ENCODE measurements around the gene DNAAF9. TPM values are rescaled to one million over a fixed set of nuclear protein-coding genes. Genes with fewer than 3 reads are reported as not detected.

Gene DNAAF9
- total RNA-seq, 2 donors from 2014 or later = 10.9 to 24.8 TPM

DNA sequence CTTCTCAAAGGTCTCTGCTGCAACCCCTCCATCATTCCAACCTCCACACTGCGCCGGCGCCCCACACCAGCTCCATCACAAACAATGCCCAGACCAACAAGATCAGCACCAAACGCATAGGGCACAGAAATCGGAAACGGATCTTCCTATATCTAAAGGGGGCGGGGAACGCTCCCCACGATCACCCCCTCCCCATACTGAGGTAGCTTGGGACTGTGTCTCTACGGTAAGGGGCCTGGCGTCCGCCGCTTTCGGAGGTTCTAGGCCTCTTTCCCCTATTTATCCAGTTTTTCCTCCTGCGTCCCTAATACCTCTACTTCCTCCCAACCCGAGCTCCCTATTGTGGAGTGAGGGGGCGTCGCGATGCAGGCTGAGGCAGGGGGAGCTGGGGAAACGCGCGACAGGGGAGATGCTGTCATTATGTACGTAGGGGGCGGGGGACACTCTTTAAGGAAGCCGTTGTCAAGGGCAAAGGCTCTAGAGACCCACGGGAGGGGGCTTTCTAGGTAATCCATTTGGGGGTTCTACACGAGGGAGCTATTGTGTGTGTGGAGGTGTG is 909 bp downstream of the DNAAF9 start:
- Histone ChIP-seq H3K27ac (peak overlapping the region; percentile 88 to 94), H3K36me3 (no peaks in the 10 kb centered on the region), H3K9me3 (no peaks in the 10 kb centered on the region), H3K4me1 (replicated peaks) (no peaks in the 10 kb centered on the region), H3K27me3 (replicated peaks; ENCODE audit: insufficient read depth) (no peaks in the 10 kb centered on the region), H3K4me3 (peak overlapping the region; percentile 83 to 85)
- 2% methylated on average over 27 of the region's 27 CpGs for WGBS
- intact Hi-C loops (cut with DNase I) = loop anchor here (5.0 kb wide), 1 partner anchor 66 kb away; the partner anchor contains the start of gene ATRN
- peak; percentile 14 for DNase-seq (ENCODE audit: low spot score)
- TF ChIP-seq, protein P1, sequence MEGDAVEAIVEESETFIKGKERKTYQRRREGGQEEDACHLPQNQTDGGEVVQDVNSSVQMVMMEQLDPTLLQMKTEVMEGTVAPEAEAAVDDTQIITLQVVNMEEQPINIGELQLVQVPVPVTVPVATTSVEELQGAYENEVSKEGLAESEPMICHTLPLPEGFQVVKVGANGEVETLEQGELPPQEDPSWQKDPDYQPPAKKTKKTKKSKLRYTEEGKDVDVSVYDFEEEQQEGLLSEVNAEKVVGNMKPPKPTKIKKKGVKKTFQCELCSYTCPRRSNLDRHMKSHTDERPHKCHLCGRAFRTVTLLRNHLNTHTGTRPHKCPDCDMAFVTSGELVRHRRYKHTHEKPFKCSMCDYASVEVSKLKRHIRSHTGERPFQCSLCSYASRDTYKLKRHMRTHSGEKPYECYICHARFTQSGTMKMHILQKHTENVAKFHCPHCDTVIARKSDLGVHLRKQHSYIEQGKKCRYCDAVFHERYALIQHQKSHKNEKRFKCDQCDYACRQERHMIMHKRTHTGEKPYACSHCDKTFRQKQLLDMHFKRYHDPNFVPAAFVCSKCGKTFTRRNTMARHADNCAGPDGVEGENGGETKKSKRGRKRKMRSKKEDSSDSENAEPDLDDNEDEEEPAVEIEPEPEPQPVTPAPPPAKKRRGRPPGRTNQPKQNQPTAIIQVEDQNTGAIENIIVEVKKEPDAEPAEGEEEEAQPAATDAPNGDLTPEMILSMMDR (IDR thresholded peaks at IDR 0.05) = no peak

DNA sequence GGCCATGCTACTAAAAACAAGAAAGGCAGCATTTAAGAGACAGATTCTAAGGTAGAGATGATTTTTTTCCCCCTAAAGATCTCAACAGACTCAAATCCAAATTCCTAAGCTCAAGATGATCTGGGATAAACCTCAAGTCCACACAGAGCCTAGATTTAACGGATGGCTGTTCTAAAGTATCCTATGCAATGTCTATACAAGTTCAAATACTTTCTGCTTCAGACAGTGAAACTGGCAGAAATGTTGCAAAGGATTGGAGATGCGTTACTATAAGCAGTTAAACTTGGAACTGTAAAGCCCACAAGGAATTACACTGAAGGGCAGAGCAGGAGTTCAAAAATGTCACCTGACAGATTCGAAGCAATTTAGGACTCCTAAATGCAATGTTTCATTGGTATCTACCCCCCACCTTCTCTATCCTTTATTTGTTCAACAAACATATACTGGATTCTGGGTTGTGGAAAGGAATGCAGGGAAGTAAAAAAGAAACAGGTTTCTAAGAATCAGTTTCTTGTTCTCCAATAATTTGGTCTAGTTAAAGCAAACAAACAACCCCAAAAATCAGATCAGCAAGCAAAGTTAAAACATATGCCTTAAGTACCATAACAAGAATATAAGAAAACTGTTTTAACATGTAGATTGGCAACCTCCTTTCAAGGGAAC is 1.6 kb downstream of the DNAAF9 start:
- WGBS = 17% methylated on average over 3 of the region's 3 CpGs
- Histone ChIP-seq H3K9me3 (no peaks in the 10 kb centered on the region), H3K27ac (peak overlapping the region; percentile 46 to 94), H3K4me3 (peak overlapping the region; percentile 83 to 85), H3K4me1 (replicated peaks) (peaks cover under 1% of the 10 kb centered on the region), H3K27me3 (replicated peaks; ENCODE audit: insufficient read depth) (no peaks in the 10 kb centered on the region), H3K36me3 (no peaks in the 10 kb centered on the region)
- no peak for TF ChIP-seq POLR2AphosphoS5 (IDR thresholded peaks at IDR 0.05)
- no peak for TF ChIP-seq POLR2A (IDR thresholded peaks at IDR 0.05)
- TF ChIP-seq, protein P1 (IDR thresholded peaks at IDR 0.05) = no peak
- DNase-seq (ENCODE audit: low spot score) = no peak
- intact Hi-C loops (cut with DNase I) = loop anchor here (5.0 kb wide), 1 partner anchor 66 kb away; the partner anchor contains the start of gene ATRN

DNA sequence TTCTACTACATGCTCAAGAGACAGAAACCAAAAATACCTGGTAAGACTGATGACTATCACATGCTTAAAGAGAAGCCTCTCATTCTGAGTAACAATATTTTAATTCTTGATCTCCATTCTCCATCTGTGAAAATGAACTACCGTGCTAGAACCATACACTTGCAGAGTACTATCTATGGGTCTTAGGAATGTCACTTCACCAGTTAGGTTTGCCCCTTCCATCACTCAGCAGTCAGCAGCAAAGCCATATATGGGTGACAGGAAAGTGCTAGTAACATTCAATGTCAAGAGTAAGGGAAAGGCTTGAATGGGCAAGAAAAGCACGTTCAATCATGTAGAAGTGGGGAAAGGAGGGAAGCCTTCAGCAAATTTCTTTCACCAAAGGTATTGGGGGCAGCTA is 2.3 kb downstream of the DNAAF9 start:
- Histone ChIP-seq H3K27me3 (replicated peaks; ENCODE audit: insufficient read depth) (no peaks in the 10 kb centered on the region), H3K36me3 (no peaks in the 10 kb centered on the region), H3K9me3 (no peaks in the 10 kb centered on the region), H3K4me1 (replicated peaks) (peaks cover 3% of the 10 kb centered on the region), H3K4me3 (no peak overlapping the region), H3K27ac (no peak overlapping the region)
- intact Hi-C loops (cut with DNase I) = loop anchor here (5.0 kb wide), 1 partner anchor 67 kb away; the partner anchor contains the start of gene ATRN
- DNase-seq (ENCODE audit: low spot score) = no peak
- 38% methylated on average over 2 of the region's 2 CpGs for WGBS
- no peak for TF ChIP-seq POLR2A (IDR thresholded peaks at IDR 0.05)
- TF ChIP-seq, protein P1 (IDR thresholded peaks at IDR 0.05) = no peak
- no peak for TF ChIP-seq POLR2AphosphoS5 (IDR thresholded peaks at IDR 0.05)

DNA sequence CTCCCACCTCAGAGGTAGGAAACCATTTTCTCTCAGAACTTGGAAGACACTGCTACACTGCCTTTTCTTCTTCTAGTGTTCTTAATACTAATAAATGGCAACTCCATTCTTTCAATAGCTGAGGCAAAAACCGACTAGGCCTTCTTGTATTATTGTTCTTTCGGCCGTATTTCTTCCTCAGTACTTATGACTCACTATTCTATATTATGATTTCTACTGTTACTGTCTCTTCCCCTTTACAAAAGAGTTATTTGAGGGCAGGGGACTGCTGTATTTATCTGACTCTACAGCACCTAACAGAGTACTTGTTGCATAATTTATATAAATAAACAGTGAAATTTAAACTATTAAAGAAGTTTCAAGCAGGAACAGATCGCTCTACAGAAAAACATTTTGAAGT is 3.1 kb downstream of the DNAAF9 start:
- Histone ChIP-seq H3K4me3 (no peak overlapping the region), H3K27ac (no peak overlapping the region), H3K27me3 (replicated peaks; ENCODE audit: insufficient read depth) (no peaks in the 10 kb centered on the region), H3K9me3 (no peaks in the 10 kb centered on the region), H3K4me1 (replicated peaks) (peaks cover 3% of the 10 kb centered on the region), H3K36me3 (no peaks in the 10 kb centered on the region)
- intact Hi-C loops (cut with DNase I) = no loop called here
- 67% methylated on average over 4 of the region's 4 CpGs for whole genome bisulfite sequencing
- DNase-seq (ENCODE audit: low spot score) = no peak
- TF ChIP-seq, protein P1 (IDR thresholded peaks at IDR 0.05) = no peak
- TF ChIP-seq POLR2AphosphoS5 (IDR thresholded peaks at IDR 0.05) (no peak), POLR2A (IDR thresholded peaks at IDR 0.05) (no peak)

DNA sequence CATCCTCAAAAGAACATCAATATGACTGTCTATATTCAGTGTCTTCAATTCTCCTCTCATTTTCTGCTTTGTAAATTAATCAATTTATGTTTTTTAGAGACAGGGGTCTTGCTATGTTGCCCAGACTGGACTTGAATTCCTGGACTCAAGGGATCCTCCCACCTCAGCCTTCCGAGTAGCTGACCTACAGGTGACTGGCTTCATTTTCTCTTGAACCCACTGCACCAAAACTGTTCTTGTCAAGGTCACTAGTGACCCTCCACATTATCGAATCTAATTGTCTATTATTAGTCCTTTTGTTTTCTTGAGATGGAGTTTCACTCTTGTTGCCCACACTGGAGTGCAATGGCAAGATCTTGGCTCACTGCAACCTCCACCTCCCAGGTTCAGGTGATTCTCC is 3.7 kb downstream of the DNAAF9 start:
- Histone ChIP-seq H3K36me3 (no peaks in the 10 kb centered on the region), H3K4me3 (no peak overlapping the region), H3K27me3 (replicated peaks; ENCODE audit: insufficient read depth) (no peaks in the 10 kb centered on the region), H3K4me1 (replicated peaks) (peaks cover 3% of the 10 kb centered on the region), H3K27ac (no peak overlapping the region), H3K9me3 (no peaks in the 10 kb centered on the region)
- intact Hi-C loops (cut with DNase I) = no loop called here
- WGBS = 95% methylated on average over 2 of the region's 2 CpGs
- DNase-seq (ENCODE audit: low spot score) = no peak
- TF ChIP-seq POLR2A (IDR thresholded peaks at IDR 0.05) (no peak), POLR2AphosphoS5 (IDR thresholded peaks at IDR 0.05) (no peak)
- TF ChIP-seq, protein P1 (IDR thresholded peaks at IDR 0.05) = no peak
